ENCODE measurements around the gene AHCYL2.

- TF ChIP-seq CTCF (conservative IDR thresholded peaks at IDR 0.05; ENCODE audit: low read length): no peak
- TF ChIP-seq EZH2phosphoT487 (IDR thresholded peaks at IDR 0.05; ENCODE audit: borderline replicate concordance, low read depth, low read length): no peak
Measured at GRCh38 chr7:129356176-129356575, 131.3 kb downstream of the AHCYL2 start.

All from OCI-LY7 (cell line).